Endothelial cell of umbilical vein (primary cell): Measurements from ENCODE around the gene MORN3.

ENCODE experiments used
- CTCF ChIP-seq, 2 donors: IDR thresholded peaks; 1 replicate in 1 of 2; 2 replicates in 1 of 2; pipeline ENCODE4 v1.5.1; 2011; ENCODE audit warnings: low read length in 2 of 2, mild to moderate bottlenecking in 2 of 2, moderate library complexity in 2 of 2, control low read depth in 1 of 2, inconsistent platforms in 1 of 2, low read depth in 1 of 2; ENCODE audit not compliant: insufficient read depth in 1 of 2; ENCODE audit errors: extremely low read depth in 1 of 2
- EZH2 ChIP-seq: IDR thresholded peaks from 2 replicates; pipeline ENCODE4 v1.6.1; 2012; ENCODE audit warnings: borderline replicate concordance, low read depth, mild to moderate bottlenecking, moderate library complexity, low read length, inconsistent platforms; ENCODE audit not compliant: severe bottlenecking
- GATA2 ChIP-seq: IDR thresholded peaks from 2 replicates; pipeline ENCODE4 v1.7.0; 2011; ENCODE audit warnings: low read depth, mild to moderate bottlenecking, moderate library complexity, mixed read lengths, low read length; ENCODE audit not compliant: insufficient read length, insufficient read depth
- MYC ChIP-seq: IDR thresholded peaks from one replicate; pipeline ENCODE4 v1.6.1; 2011; ENCODE audit warnings: mild to moderate bottlenecking, low read depth, low read length
- POLR2A ChIP-seq: IDR thresholded peaks from 2 replicates; pipeline ENCODE4 v1.6.1; 2012; ENCODE audit warnings: low read depth, mild to moderate bottlenecking, control low read depth, low read length
- POLR2AphosphoS5 ChIP-seq: IDR thresholded peaks from 2 replicates; pipeline ENCODE4 v1.6.1; 2012; ENCODE audit warnings: low read depth, mild to moderate bottlenecking, control low read depth, low read length, moderate library complexity; ENCODE audit not compliant: insufficient read depth
- TF ChIP-seq, protein P1 (sequence below): IDR thresholded peaks from 2 replicates; pipeline ENCODE4 v1.6.1; 2011; ENCODE audit not compliant: insufficient read depth, insufficient read length

- TF ChIP-seq POLR2A (no peak), MYC (no peak), EZH2 (no peak), CTCF (IDR thresholded peaks at IDR 0.05; ENCODE audit: extremely low read depth in 1 of 2, insufficient read depth in 1 of 2, low read depth in 1 of 2, low read length in 2 of 2) (no peak), POLR2AphosphoS5 (no peak), GATA2 (no peak)
- TF ChIP-seq, protein P1, sequence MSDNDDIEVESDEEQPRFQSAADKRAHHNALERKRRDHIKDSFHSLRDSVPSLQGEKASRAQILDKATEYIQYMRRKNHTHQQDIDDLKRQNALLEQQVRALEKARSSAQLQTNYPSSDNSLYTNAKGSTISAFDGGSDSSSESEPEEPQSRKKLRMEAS, result no peak
Observed at GRCh38 chr12:121614872-121615467, 54.5 kb downstream of the MORN3 start.
